Osteoblast (primary cell): ENCODE results near the gene ANKEF1. TPM values are rescaled to one million over a fixed set of nuclear protein-coding genes. Genes with fewer than 3 reads are reported as not detected.

ENCODE experiments used
- DNase-seq: peaks from one replicate; pipeline ENCODE4 v3.0.0; 2011; ENCODE audit warnings: low spot score, mixed read lengths; ENCODE audit not compliant: insufficient read length; ENCODE audit errors: missing footprints
- H2AFZ ChIP-seq: 2 replicates; pipeline ENCODE4 v1.6.0; 2011; ENCODE audit warnings: mild to moderate bottlenecking, low read length
- H3K27ac ChIP-seq: 2 replicates; pipeline ENCODE4 v1.5.1; 2011; ENCODE audit warnings: mild to moderate bottlenecking, low read depth, low read length, moderate library complexity
- H3K27me3 ChIP-seq: 2 replicates; pipeline ENCODE4 v1.6.0; 2012; ENCODE audit warnings: mild to moderate bottlenecking, control low read depth, inconsistent platforms, low read length, moderate library complexity; ENCODE audit not compliant: insufficient read depth
- H3K36me3 ChIP-seq: 2 replicates; pipeline ENCODE4 v1.5.1; 2011; ENCODE audit warnings: mild to moderate bottlenecking, low read length, control low read depth, moderate library complexity; ENCODE audit not compliant: insufficient read depth
- H3K4me1 ChIP-seq: 2 replicates; pipeline ENCODE4 v1.5.1; 2011; ENCODE audit warnings: mild to moderate bottlenecking, low read length, control low read depth, moderate library complexity; ENCODE audit not compliant: insufficient read depth
- H3K4me2 ChIP-seq: 2 replicates; pipeline ENCODE4 v1.6.0; 2011; ENCODE audit warnings: mild to moderate bottlenecking, low read length; ENCODE audit not compliant: insufficient read depth
- H3K4me3 ChIP-seq: fragments of 200-600 bp; sonication (generic); 3 replicates; pipeline ENCODE4 v1.5.1; 2012; ENCODE audit warnings: mild to moderate bottlenecking, low read length, inconsistent platforms; ENCODE audit not compliant: insufficient read depth
- H3K79me2 ChIP-seq: 2 replicates; pipeline ENCODE4 v1.6.0; 2012; ENCODE audit warnings: mild to moderate bottlenecking, low read length, control low read depth, inconsistent platforms; ENCODE audit not compliant: insufficient read depth
- H3K9me3 ChIP-seq: 2 replicates; pipeline ENCODE4 v1.5.1; 2011; ENCODE audit warnings: low read depth, low read length, control low read depth
- H4K20me1 ChIP-seq: 2 replicates; pipeline ENCODE4 v1.6.0; 2012; ENCODE audit warnings: mild to moderate bottlenecking, low read length, control low read depth; ENCODE audit not compliant: insufficient read depth
- total RNA-seq: library from RNA; depleted of rRNA; stranded (reverse); fragments of >200 nt; gene quantifications from 2 replicates; pipeline ENCODE4 v1.2.3, GENCODE V29; 2012
- TF ChIP-seq, protein P1 (sequence below): IDR thresholded peaks from 2 replicates; pipeline ENCODE4 v1.5.1; 2011; ENCODE audit warnings: mild to moderate bottlenecking, low read depth, low read length, moderate library complexity; ENCODE audit errors: extremely low read depth

ANKEF1 gene
- total RNA-seq, 1 donor, result 2.5 TPM

GRCh38 chr20:10061641-10062040 is 26.9 kb downstream of the ANKEF1 start:
- Histone ChIP-seq H2AFZ (no peak overlapping the region), H3K4me1 (no peaks in the 10 kb centered on the region), H3K79me2 (no peaks in the 10 kb centered on the region), H3K27ac (no peak overlapping the region), H3K4me3 (no peak overlapping the region), H3K4me2 (no peak overlapping the region), H3K27me3 (peaks cover 4% of the 10 kb centered on the region), H4K20me1 (no peaks in the 10 kb centered on the region), H3K36me3 (no peaks in the 10 kb centered on the region), H3K9me3 (no peaks in the 10 kb centered on the region)
- no peak for DNase-seq
- TF ChIP-seq, protein P1, sequence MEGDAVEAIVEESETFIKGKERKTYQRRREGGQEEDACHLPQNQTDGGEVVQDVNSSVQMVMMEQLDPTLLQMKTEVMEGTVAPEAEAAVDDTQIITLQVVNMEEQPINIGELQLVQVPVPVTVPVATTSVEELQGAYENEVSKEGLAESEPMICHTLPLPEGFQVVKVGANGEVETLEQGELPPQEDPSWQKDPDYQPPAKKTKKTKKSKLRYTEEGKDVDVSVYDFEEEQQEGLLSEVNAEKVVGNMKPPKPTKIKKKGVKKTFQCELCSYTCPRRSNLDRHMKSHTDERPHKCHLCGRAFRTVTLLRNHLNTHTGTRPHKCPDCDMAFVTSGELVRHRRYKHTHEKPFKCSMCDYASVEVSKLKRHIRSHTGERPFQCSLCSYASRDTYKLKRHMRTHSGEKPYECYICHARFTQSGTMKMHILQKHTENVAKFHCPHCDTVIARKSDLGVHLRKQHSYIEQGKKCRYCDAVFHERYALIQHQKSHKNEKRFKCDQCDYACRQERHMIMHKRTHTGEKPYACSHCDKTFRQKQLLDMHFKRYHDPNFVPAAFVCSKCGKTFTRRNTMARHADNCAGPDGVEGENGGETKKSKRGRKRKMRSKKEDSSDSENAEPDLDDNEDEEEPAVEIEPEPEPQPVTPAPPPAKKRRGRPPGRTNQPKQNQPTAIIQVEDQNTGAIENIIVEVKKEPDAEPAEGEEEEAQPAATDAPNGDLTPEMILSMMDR, result no peak

- Histone ChIP-seq H2AFZ (no peak overlapping the region), H4K20me1 (no peaks in the 10 kb centered on the region), H3K4me3 (no peak overlapping the region), H3K27ac (no peak overlapping the region), H3K9me3 (no peaks in the 10 kb centered on the region), H3K4me1 (no peaks in the 10 kb centered on the region), H3K79me2 (no peaks in the 10 kb centered on the region), H3K36me3 (no peaks in the 10 kb centered on the region), H3K4me2 (no peak overlapping the region), H3K27me3 (peaks cover 4% of the 10 kb centered on the region)
- TF ChIP-seq, protein P1, result no peak
- no peak for DNase-seq
Measured at GRCh38 chr20:10063482-10063881, 28.7 kb downstream of the ANKEF1 start.

GRCh38 chr20:10064611-10065010 is 29.8 kb downstream of the ANKEF1 start:
- H3K4me2 ChIP-seq, result no peak overlapping the region
- DNase-seq, result no peak
- TF ChIP-seq, protein P1, result no peak

DNA sequence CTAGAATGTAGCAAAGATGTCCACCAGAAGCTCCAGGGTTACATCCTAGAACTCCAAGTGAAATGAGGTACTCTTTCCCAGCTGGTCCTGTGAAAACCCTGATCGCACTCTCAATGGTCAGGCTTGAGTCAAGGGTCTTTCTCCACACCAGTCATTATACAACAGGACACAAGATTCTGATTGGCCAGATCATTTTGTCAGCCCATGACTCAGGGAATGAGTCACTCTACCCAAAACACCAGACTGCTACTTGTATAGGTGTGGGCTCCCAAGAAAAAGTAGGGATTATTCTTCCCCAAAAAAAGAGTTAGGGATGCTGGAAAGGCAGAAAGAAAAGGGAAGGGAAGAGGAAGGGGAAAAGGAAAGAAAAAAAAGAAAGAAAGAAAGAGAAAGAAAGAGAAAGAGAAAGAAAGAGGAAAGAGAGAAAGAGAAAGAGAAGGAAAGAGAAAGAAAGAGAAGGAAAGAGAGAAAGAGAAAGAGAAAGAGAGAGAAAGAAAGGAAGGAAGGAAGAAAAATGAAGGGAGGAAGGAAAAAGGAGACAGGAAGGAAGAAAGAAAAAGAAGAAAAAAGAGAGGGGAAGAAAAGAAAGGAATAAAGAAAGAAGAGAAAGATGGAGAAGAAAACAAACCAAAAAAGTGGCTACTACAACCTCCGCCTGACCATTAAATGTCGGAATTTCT is 30.5 kb downstream of the ANKEF1 start:
- no peak overlapping the region for H3K4me3 ChIP-seq
- H3K4me2 ChIP-seq, result no peak overlapping the region
- no peaks in the 10 kb centered on the region for H3K9me3 ChIP-seq
- no peak overlapping the region for H2AFZ ChIP-seq
- no peaks in the 10 kb centered on the region for H3K79me2 ChIP-seq
- no peaks in the 10 kb centered on the region for H3K4me1 ChIP-seq
- TF ChIP-seq, protein P1, result no peak
- no peaks in the 10 kb centered on the region for H4K20me1 ChIP-seq
- no peak overlapping the region for H3K27ac ChIP-seq
- no peaks in the 10 kb centered on the region for H3K36me3 ChIP-seq
- H3K27me3 ChIP-seq, result peaks cover 4% of the 10 kb centered on the region
- DNase-seq, result no peak

More at GRCh38 chr20:10064611-10065010, 29.8 kb downstream of the ANKEF1 start:
- Histone ChIP-seq H3K36me3 (no peaks in the 10 kb centered on the region), H3K27me3 (peaks cover 4% of the 10 kb centered on the region), H2AFZ (no peak overlapping the region), H3K27ac (no peak overlapping the region), H4K20me1 (no peaks in the 10 kb centered on the region), H3K79me2 (no peaks in the 10 kb centered on the region), H3K4me3 (no peak overlapping the region), H3K4me1 (no peaks in the 10 kb centered on the region), H3K9me3 (no peaks in the 10 kb centered on the region)
